SH-SY5Y (cell line): Measurements from ENCODE around the gene FRY.

ENCODE experiments used
- GATA2 ChIP-seq: IDR thresholded peaks from 2 replicates; pipeline ENCODE4 v1.6.1; 2011; ENCODE audit warnings: mild to moderate bottlenecking, low read depth, low read length
- GATA3 ChIP-seq: IDR thresholded peaks from 2 replicates; pipeline ENCODE4 v1.6.1; 2011; ENCODE audit warnings: low read depth, mild to moderate bottlenecking, low read length, moderate library complexity

DNA sequence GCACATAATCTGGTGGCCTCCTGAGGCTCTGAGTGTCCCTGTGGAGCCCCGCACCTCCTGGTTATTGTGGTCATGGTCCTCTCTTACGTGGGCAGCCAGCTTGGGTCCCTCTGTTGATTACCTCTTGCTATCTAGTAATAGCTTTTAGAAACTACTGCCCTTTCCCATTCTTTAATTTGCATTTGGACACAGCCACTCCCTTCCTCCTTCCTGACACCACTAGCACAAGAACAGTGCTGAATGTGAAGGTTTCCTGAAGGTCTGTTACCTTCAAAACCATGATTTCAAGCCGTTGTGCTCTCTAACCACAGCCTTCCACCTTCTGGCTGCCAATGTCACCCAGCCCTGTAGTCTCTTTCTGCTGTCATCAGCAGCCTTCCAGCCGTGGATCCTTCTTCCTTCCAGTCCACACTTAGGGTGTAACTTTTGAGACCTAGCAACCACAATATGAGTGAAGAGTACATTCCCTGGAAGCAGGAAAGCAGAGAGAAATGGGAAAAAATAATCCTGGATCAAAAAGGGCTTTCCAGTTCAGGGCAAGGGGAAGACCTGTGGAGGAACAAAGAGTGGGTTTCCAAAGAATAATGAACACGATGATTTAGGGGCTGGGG, 130.9 kb downstream of the FRY start:
- TF ChIP-seq GATA3 = no peak
- TF ChIP-seq GATA2 = no peak
